ENCODE measurements around the gene DLEC1. TPM values are rescaled to one million over a fixed set of nuclear protein-coding genes. Genes with fewer than 3 reads are reported as not detected.
A peak's percentile ranks its signal among the peaks of the same experiment; 100 is the strongest.

The DLEC1 gene
- total and polyA plus RNA-seq, 2 of the 4 experiments (the other 2 are of a cell fraction) = 0.03 TPM; not detected in 1

DNA sequence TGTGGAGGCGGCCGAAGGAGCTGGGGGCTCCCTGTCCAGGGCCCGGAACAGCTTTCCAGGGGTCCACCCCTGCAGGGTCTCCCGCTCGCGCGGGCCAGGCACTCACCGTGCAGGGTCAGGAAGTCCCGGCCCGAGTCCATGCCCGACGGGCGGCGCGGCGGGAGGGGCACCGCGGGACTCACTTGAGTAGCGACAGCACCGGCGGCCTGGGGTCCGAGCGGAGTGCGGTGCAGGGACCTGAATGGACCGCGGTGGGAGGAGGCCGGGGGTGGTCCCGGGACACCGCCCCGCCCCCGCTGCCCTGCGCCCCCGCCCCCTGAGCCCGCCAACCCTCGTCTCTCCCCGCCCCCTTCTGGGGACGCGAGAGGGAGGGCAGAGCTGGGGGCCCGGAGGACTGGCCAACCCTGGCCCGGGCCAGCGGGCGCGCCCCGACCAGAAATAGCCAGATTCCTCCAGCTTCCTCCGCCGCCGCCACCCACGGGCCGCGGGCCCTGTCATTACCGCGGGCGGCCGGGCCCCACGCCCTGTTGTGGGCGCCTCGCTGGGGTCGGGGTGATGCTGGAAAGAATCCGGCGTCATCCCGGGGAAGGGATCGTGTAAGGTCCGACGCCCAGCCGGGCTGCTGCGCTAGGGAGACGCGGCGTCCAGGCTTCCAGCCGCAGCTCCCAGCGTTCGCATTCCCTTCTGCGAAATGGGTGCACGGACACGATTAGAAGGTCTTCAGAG, 9.4 kb upstream of the DLEC1 start, which contains the start of gene PLCD1:
Gene PLCD1 (minus strand): TSS at position 243 of the 726 bp plus-strand sequence. CDS start 103 bp downstream, at position 140.
- Histone ChIP-seq H3K9ac (ENCODE audit: low read depth, low read length) (peak within 1 kb of the TSS; percentile 15), H4K20me1 (ENCODE audit: insufficient read depth, low read length) (no peaks in the 10 kb centered on the region; the same call in 1 of the 2 replicates), H4K5ac (ENCODE audit: low read depth, low read length) (peak within 1 kb of the TSS; percentile 97), H3K18ac (ENCODE audit: low read depth, low read length) (peak within 1 kb of the TSS; percentile 89), H3K9me1 (ENCODE audit: insufficient read depth, low read length) (peaks cover 1% of the 10 kb centered on the region; the same call in 1 of the 2 replicates), H3K27ac (ENCODE audit: insufficient read depth, low read length) (peak within 1 kb of the TSS; percentile 3; the same call in 1 of the 2 replicates), H3K56ac (ENCODE audit: extremely low read depth, insufficient read depth, low read length) (no peak within 1 kb of the TSS), H3K23ac (ENCODE audit: low read depth, low read length) (peak within 1 kb of the TSS; percentile 75), H3K36me3 (ENCODE audit: control insufficient read depth, insufficient read depth, low read length) (no peaks in the 10 kb centered on the region), H3K4me1 (ENCODE audit: control insufficient read depth, insufficient read depth, low read length) (peaks cover 9% of the 10 kb centered on the region), H2AK9ac (replicated peaks; ENCODE audit: low read depth, low read length, poor library complexity) (peak within 1 kb of the TSS; percentile 96), H2BK120ac (ENCODE audit: low read depth, low read length) (peak within 1 kb of the TSS; percentile 49; the same call in 1 of the 2 replicates), H4K8ac (ENCODE audit: low read depth in 2 of 2, low read length in 2 of 2) (peak within 1 kb of the TSS; percentile 49 to 92; a peak in 3 of 4 replicates), H3K4ac (ENCODE audit: low read depth, low read length) (peak within 1 kb of the TSS; percentile 94), H2BK15ac (ENCODE audit: low read depth, low read length) (no peak within 1 kb of the TSS), H2AFZ (replicated peaks; ENCODE audit: low read length, poor library complexity) (peak within 1 kb of the TSS; percentile 97), H4K91ac (ENCODE audit: insufficient read depth, low read depth, low read length) (peak within 1 kb of the TSS; percentile 73), H3K4me3 (ENCODE audit: insufficient read depth, low read depth, low read length) (peak within 1 kb of the TSS; percentile 60), H3K14ac (replicated peaks; ENCODE audit: low read depth, low read length) (peak within 1 kb of the TSS; percentile 72), H3K9me3 (ENCODE audit: control insufficient read depth, insufficient read depth, low read length) (no peaks in the 10 kb centered on the region), H3K79me1 (ENCODE audit: low read depth in 1 of 2, low read length in 2 of 2) (peaks cover 3 to 10% of the 10 kb centered on the region in 2 experiments; a peak in 1 of 4 replicates), H2AK5ac (ENCODE audit: low read depth, low read length) (peak within 1 kb of the TSS; percentile 76), H3K27me3 (ENCODE audit: control insufficient read depth, insufficient read depth, low read length) (no peaks in the 10 kb centered on the region), H2BK5ac (ENCODE audit: low read depth, low read length, poor library complexity, severe bottlenecking) (no peak within 1 kb of the TSS), H3K4me2 (ENCODE audit: low read depth, low read length) (peak within 1 kb of the TSS; percentile 99), H2BK20ac (ENCODE audit: low read depth, low read length) (no peak within 1 kb of the TSS)
- dilution Hi-C loops (cut with HindIII; ENCODE audit: low sequenced_read_pairs, unreplicated experiment) (no loop called here), intact Hi-C loops (cut with micrococcal nuclease) (no loop called here), in situ Hi-C loops (cut with MboI; ENCODE audit: low sequenced_read_pairs) (no loop called here)
- no TSS peak for BruUV-seq (replicated peaks)
- DNase-seq (no peak), ATAC-seq (ENCODE audit: low read depth) (peak; percentile 46)
- ChIA-PET POLR2A (ENCODE audit: unreplicated experiment) (interaction anchor here (0.6 kb wide), 1 partner anchor 10 kb away, joined by 5 read pairs; no protein-coding TSS in a partner anchor), CTCF (no interaction called here)
- TF ChIP-seq CEBPB (IDR thresholded peaks at IDR 0.05; ENCODE audit: low read depth, low read length) = no peak
- TF ChIP-seq MXI1 (IDR thresholded peaks at IDR 0.05; ENCODE audit: borderline replicate concordance, low read depth, low read length) = no peak
- TF ChIP-seq RCOR1 (IDR thresholded peaks at IDR 0.05; ENCODE audit: insufficient replicate concordance, low read length) = peak; percentile 90
- 5% methylated on average over 9 of the region's 75 CpGs; no CpG with 5 or more reads in 1 of the 2 experiments for WGBS, 2 experiments (ENCODE audit: extremely low coverage in 2 of 2, insufficient read length in 1 of 2)
